Lung microvascular endothelial cell (primary cell): Measurements from ENCODE around the gene HID1. TPM values are rescaled to one million over a fixed set of nuclear protein-coding genes. Genes with fewer than 3 reads are reported as not detected.
"Not testable (repeated sequence)": the region's sequence is repeated elsewhere in the genome, so short reads cannot be mapped to it uniquely, and the experiment has no call there.

Experiments used
- DNase-seq, 2 donors: peaks; one replicate each; pipeline versions ENCODE4 v3.0.0 to v3.0.0-alpha.2; 2010; ENCODE audit warnings: low read depth in 2 of 2
- total RNA-seq: library from RNA; depleted of rRNA; stranded (reverse); fragments of >200 nt; gene quantifications from 2 replicates; pipeline ENCODE4 v1.2.1, GENCODE V29; 2014

The HID1 gene
- total RNA-seq = 21.4 and 44.8 TPM in 2 replicates

- DNase-seq = peak; percentile 21 to 73
Measured at GRCh38 chr17:74972107-74972972, at the start of gene HID1. Gene HID1 (minus strand): TSS chr17:74972759. CDS start chr17:74972656, 103 bp downstream.

GRCh38 chr17:75020331-75021110 is 48.0 kb upstream of the HID1 start:
- no peak for DNase-seq

DNA sequence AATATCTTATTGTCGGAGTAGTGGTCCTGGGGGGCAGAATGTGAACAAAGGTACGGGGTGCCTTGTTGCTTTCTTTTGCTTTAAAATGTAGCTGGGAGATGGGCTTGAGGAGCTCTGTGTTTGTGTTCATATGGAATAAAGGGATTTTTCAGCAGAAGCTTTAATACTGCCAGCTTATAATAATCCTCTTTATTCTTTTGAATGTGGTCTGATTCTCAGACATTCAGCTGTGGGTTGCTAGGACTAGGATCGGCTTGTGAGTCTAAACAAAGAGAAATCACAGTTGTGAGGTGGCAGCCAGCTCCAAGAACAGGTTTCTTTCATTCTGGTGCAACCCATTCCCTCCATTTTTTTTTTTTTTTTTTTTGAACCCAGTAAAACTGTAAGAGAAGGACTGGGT is 47.2 kb upstream of the HID1 start:
- no peak for DNase-seq

GRCh38 chr17:75019146-75019545 is 46.6 kb upstream of the HID1 start:
- no peak for DNase-seq

DNA sequence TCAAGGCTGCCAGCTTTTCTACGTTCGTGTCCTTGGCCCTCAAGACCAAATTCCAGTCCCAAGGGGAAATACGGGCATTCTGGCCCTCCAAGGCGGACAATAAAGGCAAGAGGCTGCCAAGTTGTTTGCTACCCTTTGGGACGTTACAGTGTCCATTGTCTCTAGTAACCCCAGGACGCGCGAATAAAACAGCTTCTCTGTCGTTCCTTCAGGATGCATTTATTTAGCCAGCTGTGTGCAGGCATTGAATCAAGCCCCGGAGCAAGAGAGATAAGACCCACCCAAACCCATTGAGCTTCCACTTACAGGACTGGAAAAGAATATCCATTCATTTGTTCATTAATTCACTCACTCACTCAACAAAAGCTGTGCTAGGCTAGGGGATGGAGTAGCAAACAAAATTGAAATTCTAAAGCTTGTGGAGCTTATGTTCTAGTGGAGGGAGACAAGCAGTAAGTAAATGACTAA is 40.6 kb upstream of the HID1 start:
- peak in 1 of 2 donors; percentile 20 for DNase-seq

GRCh38 chr17:75012346-75013091 is 40.0 kb upstream of the HID1 start, which contains the start of gene MRPL58:
Gene MRPL58 (plus strand): TSS chr17:75012670. CDS start chr17:75012687, 17 bp downstream.
- peak; percentile 88 for DNase-seq

DNA sequence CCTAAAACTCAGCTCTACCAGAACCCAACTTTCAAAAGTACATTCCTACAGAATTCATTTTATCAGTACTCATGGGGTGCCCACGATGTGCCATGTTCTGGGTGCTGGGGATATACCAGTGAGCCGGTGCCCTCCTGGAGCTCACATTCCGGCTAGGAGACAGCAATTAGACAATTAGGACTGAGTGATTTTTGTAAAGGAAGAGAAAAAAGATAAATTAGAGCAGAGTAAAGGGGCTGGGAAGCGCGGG is 39.5 kb upstream of the HID1 start:
- no peak for DNase-seq

GRCh38 chr17:75011401-75012095 is 39.0 kb upstream of the HID1 start:
- DNase-seq = peak; percentile 46 to 82

DNA sequence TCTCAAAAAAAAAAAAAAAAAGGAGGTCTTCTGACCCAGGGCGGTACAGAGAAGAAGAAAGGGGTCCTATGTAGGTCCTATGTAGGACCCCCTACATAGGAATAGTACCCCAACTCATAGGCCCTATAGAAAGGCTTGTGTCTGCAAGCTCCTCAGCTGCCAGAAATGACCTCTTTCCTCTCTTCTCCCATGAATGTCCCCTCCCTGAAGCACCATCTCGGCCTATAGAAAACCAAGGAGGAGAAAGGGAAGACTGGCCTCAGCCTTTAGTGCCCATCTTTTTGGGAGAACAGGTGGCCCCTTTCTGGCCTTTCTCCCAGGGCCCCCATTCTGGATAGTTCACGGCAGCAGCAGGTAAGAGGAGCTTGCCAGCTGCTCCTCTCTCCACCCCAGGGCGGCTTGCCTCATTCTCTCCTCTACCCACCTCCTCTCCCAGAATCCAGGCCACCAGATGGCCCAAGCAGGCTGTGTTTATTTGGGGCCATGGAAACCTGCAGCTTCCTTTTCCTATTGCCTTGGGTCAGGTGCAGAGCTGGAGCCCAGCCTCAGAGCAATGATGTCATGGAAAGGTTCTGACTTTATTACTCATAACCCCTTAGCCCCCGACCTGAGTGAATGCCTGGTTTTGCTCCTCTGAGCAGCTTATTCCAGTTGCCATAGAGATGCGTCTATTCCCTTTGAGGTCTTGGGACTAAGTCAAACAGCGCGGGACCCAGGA is 38.3 kb upstream of the HID1 start:
- peak; percentile 84 to 98 for DNase-seq

DNA sequence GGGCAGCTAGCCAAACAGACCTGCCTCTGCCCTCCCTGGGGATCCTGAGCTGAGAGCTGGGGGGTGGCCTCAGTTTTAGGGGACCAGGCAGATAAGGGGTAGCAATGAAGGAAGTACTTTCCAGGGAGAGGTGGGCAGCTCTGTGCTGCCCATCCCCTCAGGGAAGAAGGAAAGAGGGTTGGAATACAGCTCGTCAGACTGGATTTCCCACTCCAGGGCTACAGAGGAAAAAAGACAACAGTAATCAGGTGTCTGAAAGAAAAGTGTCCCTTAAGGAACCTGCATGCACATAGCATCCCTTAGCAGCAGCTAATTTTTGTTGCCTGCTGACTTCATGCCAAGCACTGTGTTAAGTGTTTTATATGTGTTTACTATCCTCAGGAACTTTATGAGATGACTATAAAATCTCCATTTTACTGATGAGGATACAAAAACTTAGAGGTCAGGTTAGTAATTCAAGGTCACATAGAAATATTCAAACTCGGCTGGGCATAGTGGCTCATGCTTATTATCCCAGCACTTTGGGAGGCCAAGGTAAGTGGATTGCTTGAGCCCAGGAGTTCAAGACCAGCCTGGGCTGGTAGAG is 36.7 kb upstream of the HID1 start:
- no peak for DNase-seq

- DNase-seq = no peak
Measured at GRCh38 chr17:75008373-75008772, 35.8 kb upstream of the HID1 start.

- peak in 1 of 2 donors; percentile 40 for DNase-seq
Measured at GRCh38 chr17:75006653-75007052, 34.1 kb upstream of the HID1 start.

GRCh38 chr17:75006084-75006483 is 33.5 kb upstream of the HID1 start:
- not testable (repeated sequence) for DNase-seq

DNA sequence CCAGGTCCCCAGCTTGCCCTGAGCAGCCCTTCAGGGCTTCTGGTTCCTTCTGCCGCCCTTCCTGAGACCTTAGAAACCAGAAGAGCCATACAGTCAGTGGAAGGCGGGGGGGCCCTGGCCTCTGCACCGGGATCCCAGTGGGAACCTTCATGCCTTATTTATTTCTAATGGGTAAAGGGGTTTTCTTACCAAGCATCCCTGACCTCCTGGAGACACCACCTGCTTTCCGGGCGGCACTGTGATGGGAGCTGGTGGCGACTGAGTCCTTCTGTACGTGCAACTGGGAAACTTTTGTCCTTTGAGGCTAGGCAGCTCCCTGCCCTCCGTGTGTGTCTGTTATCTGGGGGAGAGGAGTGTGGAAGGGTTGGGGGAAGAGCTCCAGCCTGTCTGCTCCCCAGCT is 32.7 kb upstream of the HID1 start:
- no peak for DNase-seq

DNA sequence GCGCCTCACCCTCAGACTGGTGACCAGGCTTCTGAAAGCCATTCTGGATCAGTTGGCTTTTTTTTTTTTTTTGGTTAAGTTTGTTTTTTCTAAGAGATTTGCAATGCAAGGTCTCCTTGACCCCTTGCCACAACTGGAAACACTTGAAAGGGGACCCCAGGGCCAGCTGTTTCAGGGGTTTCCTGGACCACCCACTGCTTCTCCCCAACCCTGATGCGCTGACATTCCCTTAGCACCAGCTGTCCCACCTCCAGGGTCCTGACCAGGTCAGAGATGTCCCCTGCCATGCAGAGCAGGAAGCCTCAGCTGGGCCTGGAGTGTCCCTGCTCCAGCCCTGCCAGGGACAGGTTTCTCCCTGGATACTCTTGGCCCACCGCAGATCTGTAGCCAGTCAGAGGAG is 31.8 kb upstream of the HID1 start:
- DNase-seq = no peak

DNA sequence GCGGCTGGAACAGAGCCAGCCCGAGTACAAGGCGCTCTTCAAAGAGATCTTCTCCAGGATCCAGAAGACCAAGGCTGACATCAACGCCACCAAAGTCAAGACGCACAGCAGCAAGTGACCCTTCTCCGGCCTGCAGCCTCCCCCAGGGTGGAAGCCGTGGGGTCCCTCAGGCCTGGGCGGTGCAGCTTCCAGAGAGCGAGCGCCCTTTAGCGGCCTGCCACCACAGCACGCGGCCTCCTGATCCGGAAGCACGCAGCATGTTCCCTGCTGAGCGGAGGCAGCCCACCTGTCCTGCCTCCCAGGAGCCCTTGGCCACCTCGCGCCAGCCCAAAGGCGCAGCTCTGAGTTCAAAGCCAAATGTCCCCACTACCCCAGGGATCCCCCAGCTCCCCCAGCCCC is 31.4 kb upstream of the HID1 start:
- no peak for DNase-seq

DNA sequence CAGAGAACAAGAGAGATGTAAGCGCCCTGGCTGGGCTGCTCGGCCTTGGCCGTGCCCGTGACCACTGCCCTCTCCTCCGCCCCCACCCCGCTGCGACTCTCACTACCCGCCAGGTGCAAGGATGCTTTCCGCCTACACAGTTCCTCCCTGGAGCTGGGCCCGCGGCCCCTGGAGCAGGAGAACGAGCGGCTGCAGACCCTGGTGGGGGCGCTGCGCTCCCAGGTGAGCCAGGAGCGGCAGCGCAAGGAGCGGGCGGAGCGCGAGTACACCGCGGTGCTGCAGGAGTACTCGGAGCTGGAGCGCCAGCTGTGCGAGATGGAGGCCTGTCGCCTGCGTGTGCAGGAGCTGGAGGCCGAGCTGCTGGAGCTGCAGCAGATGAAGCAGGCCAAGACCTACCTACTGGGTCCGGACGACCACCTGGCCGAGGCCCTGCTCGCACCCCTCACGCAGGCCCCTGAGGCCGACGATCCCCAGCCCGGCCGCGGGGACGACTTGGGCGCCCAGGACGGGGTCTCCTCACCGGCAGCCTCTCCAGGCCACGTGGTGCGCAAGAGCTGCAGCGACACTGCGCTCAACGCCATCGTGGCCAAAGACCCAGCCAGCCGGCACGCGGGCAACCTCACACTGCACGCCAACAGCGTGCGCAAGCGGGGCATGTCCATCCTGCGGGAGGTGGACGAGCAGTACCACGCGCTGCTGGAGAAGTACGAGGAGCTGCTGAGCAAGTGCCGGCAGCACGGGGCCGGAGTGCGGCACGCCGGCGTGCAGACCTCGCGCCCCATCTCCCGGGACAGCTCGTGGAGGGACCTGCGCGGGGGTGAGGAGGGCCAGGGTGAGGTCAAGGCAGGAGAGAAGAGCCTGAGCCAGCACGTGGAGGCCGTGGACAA is 30.8 kb upstream of the HID1 start:
- DNase-seq = no peak

DNA sequence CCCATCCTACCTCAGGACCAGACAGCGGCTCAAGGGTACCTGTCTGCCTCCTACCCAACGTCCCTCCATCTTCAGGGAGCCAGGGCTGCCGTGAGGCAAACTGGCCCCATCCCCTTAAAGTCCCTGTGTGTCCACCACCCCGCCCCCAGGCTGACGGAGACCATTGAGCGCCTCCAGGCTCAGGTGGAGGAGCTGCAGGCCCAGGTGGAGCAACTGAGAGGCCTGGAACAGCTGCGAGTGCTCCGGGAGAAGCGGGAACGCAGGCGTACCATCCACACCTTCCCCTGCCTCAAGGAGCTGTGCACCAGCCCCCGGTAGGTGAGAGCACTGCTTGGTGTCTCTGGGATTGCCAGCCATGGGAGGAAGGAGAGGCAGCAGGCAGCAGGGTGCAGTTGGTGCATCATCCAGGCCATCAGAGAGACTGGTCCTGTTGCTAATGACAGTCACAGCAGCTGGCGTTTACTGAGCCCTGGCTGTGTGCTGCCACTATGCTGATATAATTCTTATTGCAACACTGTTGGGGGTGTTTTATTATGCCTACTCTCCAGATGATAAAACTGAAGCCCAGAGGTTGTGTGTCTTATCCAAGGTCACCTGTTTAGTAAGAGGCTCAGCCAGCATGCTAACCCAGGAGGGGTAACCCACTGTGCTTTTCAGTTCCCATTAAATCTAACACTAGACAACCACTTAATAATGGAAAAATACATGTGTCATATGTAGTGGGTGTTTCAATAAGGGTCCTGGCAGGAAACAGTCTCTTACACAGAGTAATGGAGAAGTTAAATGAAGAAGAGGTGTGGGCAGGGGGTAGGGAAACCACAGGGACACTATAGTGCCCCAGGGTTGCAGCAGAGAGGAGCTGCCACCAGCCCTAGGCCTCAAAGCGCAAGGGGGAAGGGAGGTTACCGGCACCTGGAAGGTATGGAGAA is 29.6 kb upstream of the HID1 start:
- no peak for DNase-seq
